ENCODE results near the gene C14orf39.
"Not testable (repeated sequence)": the region's sequence is repeated elsewhere in the genome, so short reads cannot be mapped to it uniquely, and the experiment has no call there.

C14orf39 gene

DNA sequence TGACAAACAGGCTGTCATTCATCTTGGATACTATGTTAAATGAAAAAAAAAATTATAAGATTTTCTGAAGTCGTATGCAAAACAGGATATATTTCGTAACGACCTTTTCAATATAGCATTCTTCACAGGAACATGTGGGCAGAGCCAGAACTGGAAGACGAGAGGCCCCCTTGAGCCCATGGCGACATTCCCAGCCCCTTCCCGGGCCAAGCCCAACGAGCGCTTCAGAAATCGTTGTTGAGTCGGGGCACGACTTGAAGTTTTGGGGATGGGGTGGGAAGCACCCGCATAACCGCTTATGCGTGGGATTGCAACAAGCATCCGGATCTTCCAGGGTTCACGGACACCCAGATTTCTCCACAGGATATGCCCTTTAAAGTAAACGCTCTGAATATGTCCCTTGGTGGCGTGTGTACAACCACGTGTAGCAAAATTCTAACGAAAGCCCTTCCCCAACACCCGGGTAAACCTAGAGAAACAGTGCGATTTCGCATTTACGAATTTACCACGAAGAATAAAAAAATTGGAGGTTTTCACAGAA, 736 bp downstream of the C14orf39 start:
- DNase-seq (ENCODE audit: low read depth), result no peak
- peak overlapping the region; percentile 63 for H3K4me3 ChIP-seq (ENCODE audit: low read depth, low read length)
- TF ChIP-seq POLR2A (IDR thresholded peaks at IDR 0.05; ENCODE audit: extremely low read depth, insufficient read length), result no peak
- no peak for TF ChIP-seq MYC (IDR thresholded peaks at IDR 0.05; ENCODE audit: low read depth, low read length)
- no peak for TF ChIP-seq MAX (IDR thresholded peaks at IDR 0.05; ENCODE audit: low read depth, low read length)
- no peak for TF ChIP-seq CTCF (IDR thresholded peaks at IDR 0.05; ENCODE audit: low read depth, low read length)

GRCh38 chr14:60482743-60483142, 3.1 kb downstream of the C14orf39 start:
- TF ChIP-seq MAX (IDR thresholded peaks at IDR 0.05; ENCODE audit: low read depth, low read length) (no peak), CTCF (IDR thresholded peaks at IDR 0.05; ENCODE audit: low read depth, low read length) (no peak), POLR2A (IDR thresholded peaks at IDR 0.05; ENCODE audit: extremely low read depth, insufficient read length) (no peak), MYC (IDR thresholded peaks at IDR 0.05; ENCODE audit: low read depth, low read length) (no peak)
- peak; percentile 15 for DNase-seq (ENCODE audit: low read depth)
- no peak overlapping the region for H3K4me3 ChIP-seq (ENCODE audit: low read depth, low read length)

GRCh38 chr14:60480248-60480647, 5.6 kb downstream of the C14orf39 start:
- not testable (repeated sequence) for DNase-seq (ENCODE audit: low read depth); H3K4me3 ChIP-seq (ENCODE audit: low read depth, low read length)

DNA sequence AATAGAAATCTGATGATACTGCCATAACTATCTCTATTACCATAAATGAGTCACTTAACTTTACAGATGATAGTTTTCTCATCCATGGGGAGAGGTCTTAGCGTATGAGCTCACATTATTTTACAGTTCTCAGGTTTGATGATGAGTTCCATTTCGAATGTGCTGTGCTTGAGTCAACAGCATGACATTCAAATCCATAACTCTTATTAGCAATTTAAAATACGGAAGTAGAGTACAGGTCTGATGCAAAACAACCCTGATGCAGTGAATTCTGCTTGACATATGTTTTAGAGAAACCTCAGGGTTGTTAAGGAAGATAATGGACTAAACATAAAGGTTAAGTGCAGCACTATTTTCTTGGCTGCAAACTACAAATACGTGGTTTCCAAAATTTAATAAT, 30.0 kb downstream of the C14orf39 start:
- no peak for TF ChIP-seq POLR2A (IDR thresholded peaks at IDR 0.05; ENCODE audit: extremely low read depth, insufficient read length)
- no peak for TF ChIP-seq CTCF (IDR thresholded peaks at IDR 0.05; ENCODE audit: low read depth, low read length)
- no peak for TF ChIP-seq MAX (IDR thresholded peaks at IDR 0.05; ENCODE audit: low read depth, low read length)
- no peak for TF ChIP-seq MYC (IDR thresholded peaks at IDR 0.05; ENCODE audit: low read depth, low read length)
- DNase-seq (ENCODE audit: low read depth), result no peak
- no peak overlapping the region for H3K4me3 ChIP-seq (ENCODE audit: low read depth, low read length)

DNA sequence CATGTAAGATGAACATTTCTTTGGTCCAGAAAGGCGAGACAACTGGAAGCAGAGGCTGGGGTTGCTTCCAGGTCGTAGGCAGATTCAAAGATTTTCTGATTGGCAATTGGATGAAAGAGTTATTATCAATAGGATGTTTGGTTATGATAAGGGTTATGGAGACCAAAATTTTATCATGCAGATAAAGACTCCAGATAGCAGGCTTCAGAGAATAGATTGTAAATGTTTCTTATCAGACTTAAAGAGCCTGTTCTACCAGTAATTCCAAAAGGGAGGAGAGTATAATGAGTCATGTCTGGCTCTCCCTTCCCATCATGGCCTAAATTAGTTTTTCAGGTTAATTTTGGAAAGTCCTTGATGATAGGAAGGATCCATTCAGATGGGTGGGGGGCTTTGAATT, 55.6 kb downstream of the C14orf39 start:
- DNase-seq (ENCODE audit: low read depth), result no peak
- no peak overlapping the region for H3K4me3 ChIP-seq (ENCODE audit: low read depth, low read length)
- TF ChIP-seq POLR2A (IDR thresholded peaks at IDR 0.05; ENCODE audit: extremely low read depth, insufficient read length) (no peak), CTCF (IDR thresholded peaks at IDR 0.05; ENCODE audit: low read depth, low read length) (no peak), MAX (IDR thresholded peaks at IDR 0.05; ENCODE audit: low read depth, low read length) (no peak), MYC (IDR thresholded peaks at IDR 0.05; ENCODE audit: low read depth, low read length) (no peak)

DNA sequence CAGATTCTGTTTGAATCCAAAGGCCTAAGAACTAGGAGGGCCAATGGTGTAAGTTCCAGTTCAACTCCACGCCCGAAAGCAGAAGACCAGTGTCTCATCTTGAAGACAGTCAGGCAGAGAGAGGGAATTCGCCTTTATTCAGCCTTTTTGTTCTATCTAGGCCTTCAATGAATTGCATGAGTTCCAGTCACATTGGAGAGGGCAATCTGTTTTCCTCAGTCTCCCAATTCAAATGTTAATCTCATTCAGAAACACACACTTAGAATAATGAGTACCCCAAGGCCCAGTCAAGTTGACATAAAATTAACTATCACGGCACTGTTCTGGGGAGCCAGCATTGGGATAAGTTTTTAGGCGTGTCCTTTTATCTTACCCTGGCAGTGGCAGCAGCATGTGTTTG, 65.8 kb downstream of the C14orf39 start:
- H3K4me3 ChIP-seq (ENCODE audit: low read depth, low read length), result no peak overlapping the region
- DNase-seq (ENCODE audit: low read depth), result no peak
- TF ChIP-seq MYC (IDR thresholded peaks at IDR 0.05; ENCODE audit: low read depth, low read length) (no peak), MAX (IDR thresholded peaks at IDR 0.05; ENCODE audit: low read depth, low read length) (no peak), CTCF (IDR thresholded peaks at IDR 0.05; ENCODE audit: low read depth, low read length) (no peak), POLR2A (IDR thresholded peaks at IDR 0.05; ENCODE audit: extremely low read depth, insufficient read length) (no peak)

DNA sequence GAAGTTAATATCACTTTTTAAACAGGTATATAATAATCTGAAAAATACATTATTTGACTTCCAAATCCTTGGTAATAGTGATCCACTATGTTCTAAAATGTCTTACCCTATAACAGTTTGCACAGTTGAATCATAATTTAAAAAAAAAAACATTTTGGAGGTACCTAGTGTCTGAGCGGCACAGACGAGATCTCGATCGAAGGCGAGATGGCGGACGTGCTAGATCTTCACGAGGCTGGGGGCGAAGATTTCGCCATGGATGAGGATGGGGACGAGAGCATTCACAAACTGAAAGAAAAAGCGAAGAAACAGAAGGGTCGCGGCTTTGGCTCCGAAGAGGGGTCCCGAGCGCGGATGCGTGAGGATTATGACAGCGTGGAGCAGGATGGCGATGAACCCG, 88.3 kb downstream of the C14orf39 start:
- H3K4me3 ChIP-seq (ENCODE audit: low read depth, low read length); DNase-seq (ENCODE audit: low read depth): not testable (repeated sequence)

Measured in NB4 (cell line).